Testis (tissue), 3 donors: ENCODE measurements around the gene EHBP1. TPM values are rescaled to one million over a fixed set of nuclear protein-coding genes. Genes with fewer than 3 reads are reported as not detected.

ENCODE experiments used
- DNase-seq: peaks from one replicate; pipeline ENCODE4 v3.0.0-alpha.2; 2019
- H3K27ac ChIP-seq, 2 donors: fragments of 200-600 bp; sonication (generic); one replicate each; pipeline ENCODE4 v1.5.1; 2019
- H3K27me3 ChIP-seq: fragments of 200-600 bp; sonication (generic); one replicate; pipeline ENCODE4 v1.5.1; 2019
- H3K36me3 ChIP-seq: fragments of 200-600 bp; sonication (generic); one replicate; pipeline ENCODE4 v1.5.1; 2017; ENCODE audit warnings: low read depth; ENCODE audit errors: missing control alignments
- H3K4me1 ChIP-seq: fragments of 200-600 bp; sonication (generic); one replicate; pipeline ENCODE4 v1.5.1; 2019
- H3K4me3 ChIP-seq, 2 donors: fragments of 200-600 bp; sonication (generic); one replicate each; pipeline ENCODE4 v1.5.1; 2017 to 2019
- H3K9me3 ChIP-seq: fragments of 200-600 bp; sonication (generic); one replicate; pipeline ENCODE4 v1.5.1; 2017
- POLR2A ChIP-seq: fragments of 450-650 bp; IDR thresholded peaks from one replicate; pipeline ENCODE4 v1.6.1; 2017; ENCODE audit warnings: antibody characterized with exemption, mild to moderate bottlenecking, moderate library complexity
- WGBS, 2 donors: methylation state at CpG; one replicate each; pipeline ENCODE4 v1.1.5; 2018; 5-methylcytosine and 5-hydroxymethylcytosine counted together
- intact Hi-C: fragments of 100-400 bp; cut with DNase I; formaldehyde crosslinking; loops from one replicate; pipeline ENCODE4 v1.15.1; 2023; ENCODE audit warnings: low total_unique reads
- polyA plus RNA-seq: library from polyadenylated mRNA; stranded (reverse); fragments of 350-450 nt; fragmentation: Illumina TruSeq; extraction: RNeasy Lipid Tissue Mini Kit (QIAGEN cat#74804); gene quantifications from one replicate; pipeline ENCODE4 v1.2.3, GENCODE V29; 2014; ENCODE audit warnings: low read depth, low replicate concordance; ENCODE audit not compliant: insufficient read depth
- total RNA-seq, 2 donors: library from RNA; depleted of rRNA; stranded (reverse); fragments of >200 nt; gene quantifications; one replicate each; pipeline ENCODE4 v1.2.3, GENCODE V29; 2016
- TF ChIP-seq, protein P1 (sequence below), 3 experiments: fragments of 450-650 bp in 2 of 3; fragments of 200-600 bp in 1 of 3; sonication (generic) in 1 of 3; IDR thresholded peaks; one replicate each; pipeline ENCODE4 v1.5.1; 2016 to 2019; ENCODE audit warnings: antibody characterized with exemption in 3 of 3, mild to moderate bottlenecking in 2 of 3, moderate library complexity in 1 of 3

EHBP1 gene
- total and polyA plus RNA-seq, 3 donors from 2014 or later: 69.3 to 99.5 (median 86.8) TPM

GRCh38 chr2:63035169-63035568 lies 329.7 kb downstream of the EHBP1 start:
- H3K27ac ChIP-seq: no peak overlapping the region
- no peak for TF ChIP-seq POLR2A
- TF ChIP-seq, protein P1, sequence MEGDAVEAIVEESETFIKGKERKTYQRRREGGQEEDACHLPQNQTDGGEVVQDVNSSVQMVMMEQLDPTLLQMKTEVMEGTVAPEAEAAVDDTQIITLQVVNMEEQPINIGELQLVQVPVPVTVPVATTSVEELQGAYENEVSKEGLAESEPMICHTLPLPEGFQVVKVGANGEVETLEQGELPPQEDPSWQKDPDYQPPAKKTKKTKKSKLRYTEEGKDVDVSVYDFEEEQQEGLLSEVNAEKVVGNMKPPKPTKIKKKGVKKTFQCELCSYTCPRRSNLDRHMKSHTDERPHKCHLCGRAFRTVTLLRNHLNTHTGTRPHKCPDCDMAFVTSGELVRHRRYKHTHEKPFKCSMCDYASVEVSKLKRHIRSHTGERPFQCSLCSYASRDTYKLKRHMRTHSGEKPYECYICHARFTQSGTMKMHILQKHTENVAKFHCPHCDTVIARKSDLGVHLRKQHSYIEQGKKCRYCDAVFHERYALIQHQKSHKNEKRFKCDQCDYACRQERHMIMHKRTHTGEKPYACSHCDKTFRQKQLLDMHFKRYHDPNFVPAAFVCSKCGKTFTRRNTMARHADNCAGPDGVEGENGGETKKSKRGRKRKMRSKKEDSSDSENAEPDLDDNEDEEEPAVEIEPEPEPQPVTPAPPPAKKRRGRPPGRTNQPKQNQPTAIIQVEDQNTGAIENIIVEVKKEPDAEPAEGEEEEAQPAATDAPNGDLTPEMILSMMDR (IDR thresholded peaks at IDR 0.05): no peak
- WGBS, 2 donors: 95 to 96% methylated on average over 2 of the region's 2 CpGs
- no peaks in the 10 kb centered on the region for H3K27me3 ChIP-seq
- no peaks in the 10 kb centered on the region for H3K4me1 ChIP-seq
- intact Hi-C loops: no loop called here
- H3K36me3 ChIP-seq: no peaks in the 10 kb centered on the region
- no peak overlapping the region for H3K4me3 ChIP-seq
- H3K9me3 ChIP-seq: no peaks in the 10 kb centered on the region
- DNase-seq: no peak

DNA sequence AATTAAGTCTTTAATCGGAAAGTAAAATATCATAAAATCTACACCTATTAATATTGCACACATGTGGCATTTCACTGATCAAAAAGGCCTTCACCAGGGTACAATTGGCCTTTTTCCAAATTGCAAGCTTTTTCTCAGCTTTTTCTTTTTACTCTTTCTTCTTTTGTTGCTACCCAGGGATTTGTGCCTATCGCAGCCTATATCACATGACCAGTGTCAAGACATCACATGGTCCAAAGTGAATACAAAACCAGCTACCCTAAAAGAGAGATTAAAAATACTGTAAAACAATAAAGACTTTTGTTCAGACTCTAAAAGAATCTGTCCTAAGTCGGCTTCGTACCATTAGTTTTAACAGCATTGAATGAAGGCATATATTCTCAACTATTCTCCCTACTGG lies 330.1 kb downstream of the EHBP1 start:
- Histone ChIP-seq H3K27me3 (no peaks in the 10 kb centered on the region), H3K9me3 (no peaks in the 10 kb centered on the region), H3K4me1 (no peaks in the 10 kb centered on the region), H3K36me3 (no peaks in the 10 kb centered on the region), H3K4me3 (no peak overlapping the region), H3K27ac (no peak overlapping the region)
- TF ChIP-seq, protein P1 (IDR thresholded peaks at IDR 0.05): no peak
- no peak for TF ChIP-seq POLR2A
- 93 to 94% methylated on average over 4 of the region's 4 CpGs for WGBS, 2 donors
- no peak for DNase-seq
- intact Hi-C loops: no loop called here

DNA sequence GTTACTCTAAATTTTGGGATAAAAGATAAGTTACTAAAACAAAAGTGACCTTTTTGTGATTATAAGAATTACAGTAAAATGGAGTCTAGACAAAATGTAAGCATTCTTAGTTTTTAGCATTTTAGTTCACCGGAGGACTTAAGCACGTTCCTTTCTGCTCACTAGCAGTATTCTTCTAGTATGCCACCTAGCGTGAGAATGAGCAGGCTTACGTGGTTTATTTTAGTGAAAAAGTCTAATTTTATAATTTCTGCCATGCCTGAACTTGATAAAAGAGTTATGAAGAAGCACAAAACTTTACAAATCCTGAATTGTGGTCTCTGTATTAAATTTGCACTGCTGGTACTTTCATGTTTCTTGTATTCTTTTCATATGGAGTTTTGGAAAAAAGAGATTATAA lies 332.5 kb downstream of the EHBP1 start:
- intact Hi-C loops: no loop called here
- Histone ChIP-seq H3K9me3 (no peaks in the 10 kb centered on the region), H3K36me3 (no peaks in the 10 kb centered on the region), H3K27me3 (no peaks in the 10 kb centered on the region), H3K27ac (no peak overlapping the region), H3K4me3 (no peak overlapping the region), H3K4me1 (no peaks in the 10 kb centered on the region)
- TF ChIP-seq, protein P1 (IDR thresholded peaks at IDR 0.05): no peak
- TF ChIP-seq POLR2A: no peak
- no peak for DNase-seq
- WGBS, 2 donors: 94 to 98% methylated on average over 4 of the region's 4 CpGs

DNA sequence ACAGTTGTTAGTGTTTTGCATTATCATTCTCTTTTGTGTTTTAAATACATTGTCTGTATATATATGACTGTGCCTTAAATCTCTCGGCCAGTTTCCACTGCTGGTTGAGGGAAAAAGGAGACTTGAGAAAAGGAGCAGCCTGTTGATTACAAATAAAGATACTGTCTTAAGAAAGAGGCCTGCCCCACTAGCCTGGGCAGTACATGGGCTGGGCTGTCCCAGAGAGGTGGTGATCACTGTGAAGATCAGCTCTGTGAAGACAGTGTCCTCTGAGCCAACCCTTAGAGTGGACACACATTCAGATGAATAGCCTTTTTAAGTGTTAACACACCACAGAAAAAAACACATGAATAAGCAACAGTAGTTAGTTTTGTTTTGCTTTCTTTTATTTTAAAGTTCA lies 335.1 kb downstream of the EHBP1 start:
- Histone ChIP-seq H3K9me3 (no peaks in the 10 kb centered on the region), H3K4me1 (no peaks in the 10 kb centered on the region), H3K4me3 (no peak overlapping the region), H3K36me3 (no peaks in the 10 kb centered on the region), H3K27ac (no peak overlapping the region), H3K27me3 (no peaks in the 10 kb centered on the region)
- TF ChIP-seq, protein P1 (IDR thresholded peaks at IDR 0.05): no peak
- TF ChIP-seq POLR2A: no peak
- 98 to 100% methylated on average over 1 of the region's 1 CpG for WGBS, 2 donors
- intact Hi-C loops: no loop called here
- no peak for DNase-seq

DNA sequence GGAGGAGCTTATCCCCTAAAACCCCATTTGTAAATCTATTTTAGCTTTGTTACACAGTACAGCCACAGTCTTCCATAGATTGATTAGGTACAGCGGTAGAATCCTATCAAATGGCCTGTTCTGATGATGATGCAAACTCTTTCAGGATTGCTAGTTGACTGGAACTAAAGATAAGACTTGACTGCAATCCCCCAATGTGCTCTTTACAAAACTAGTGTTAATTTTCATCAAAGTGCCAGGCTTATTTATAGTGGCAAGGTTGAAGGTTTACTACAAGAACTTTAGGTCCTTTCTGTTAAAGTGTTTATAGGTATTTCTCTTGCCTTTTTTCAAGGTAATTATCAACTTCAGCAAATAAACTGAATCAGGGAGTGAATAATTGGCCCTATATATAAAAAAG lies 336.1 kb downstream of the EHBP1 start:
- 86 to 100% methylated on average over 1 of the region's 1 CpG for WGBS, 2 donors
- Histone ChIP-seq H3K9me3 (no peaks in the 10 kb centered on the region), H3K27ac (no peak overlapping the region), H3K27me3 (no peaks in the 10 kb centered on the region), H3K36me3 (no peaks in the 10 kb centered on the region), H3K4me1 (no peaks in the 10 kb centered on the region), H3K4me3 (no peak overlapping the region)
- intact Hi-C loops: no loop called here
- no peak for DNase-seq
- TF ChIP-seq, protein P1 (IDR thresholded peaks at IDR 0.05): no peak
- TF ChIP-seq POLR2A: no peak
